ENCODE results near the gene AZU1.

The AZU1 gene, protein sequence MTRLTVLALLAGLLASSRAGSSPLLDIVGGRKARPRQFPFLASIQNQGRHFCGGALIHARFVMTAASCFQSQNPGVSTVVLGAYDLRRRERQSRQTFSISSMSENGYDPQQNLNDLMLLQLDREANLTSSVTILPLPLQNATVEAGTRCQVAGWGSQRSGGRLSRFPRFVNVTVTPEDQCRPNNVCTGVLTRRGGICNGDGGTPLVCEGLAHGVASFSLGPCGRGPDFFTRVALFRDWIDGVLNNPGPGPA

DNA sequence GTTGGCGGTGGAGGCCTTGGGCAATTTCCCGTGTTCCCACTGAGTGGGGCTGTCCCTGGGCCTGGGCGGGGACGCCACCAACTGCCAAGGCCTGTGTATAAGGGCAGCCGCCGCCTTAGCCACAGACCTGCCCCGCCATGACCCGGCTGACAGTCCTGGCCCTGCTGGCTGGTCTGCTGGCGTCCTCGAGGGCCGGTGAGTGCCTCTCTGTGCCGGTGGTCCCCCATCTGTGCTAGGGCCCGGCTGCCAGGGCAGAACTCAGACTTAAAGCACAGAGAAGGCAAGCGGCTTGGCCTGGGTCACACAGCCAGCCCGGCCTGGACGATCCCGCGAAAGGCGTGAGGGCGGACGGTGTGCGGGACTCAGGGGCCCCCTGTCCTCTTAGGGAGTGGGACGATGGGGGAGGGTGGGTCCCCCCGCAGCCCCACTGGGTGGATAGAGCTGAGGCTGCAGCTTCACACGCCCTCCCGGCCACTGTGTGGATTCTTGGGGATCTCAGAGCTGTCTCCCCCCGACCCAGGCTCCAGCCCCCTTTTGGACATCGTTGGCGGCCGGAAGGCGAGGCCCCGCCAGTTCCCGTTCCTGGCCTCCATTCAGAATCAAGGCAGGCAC lies at the start of gene AZU1:
TSS of gene AZU1 (plus strand) at position 128 of the 612 bp plus-strand sequence. CDS start at position 138, 10 bp downstream.
- intact Hi-C loops (cut with DNase I) = no loop called here
- no peak for DNase-seq

DNA sequence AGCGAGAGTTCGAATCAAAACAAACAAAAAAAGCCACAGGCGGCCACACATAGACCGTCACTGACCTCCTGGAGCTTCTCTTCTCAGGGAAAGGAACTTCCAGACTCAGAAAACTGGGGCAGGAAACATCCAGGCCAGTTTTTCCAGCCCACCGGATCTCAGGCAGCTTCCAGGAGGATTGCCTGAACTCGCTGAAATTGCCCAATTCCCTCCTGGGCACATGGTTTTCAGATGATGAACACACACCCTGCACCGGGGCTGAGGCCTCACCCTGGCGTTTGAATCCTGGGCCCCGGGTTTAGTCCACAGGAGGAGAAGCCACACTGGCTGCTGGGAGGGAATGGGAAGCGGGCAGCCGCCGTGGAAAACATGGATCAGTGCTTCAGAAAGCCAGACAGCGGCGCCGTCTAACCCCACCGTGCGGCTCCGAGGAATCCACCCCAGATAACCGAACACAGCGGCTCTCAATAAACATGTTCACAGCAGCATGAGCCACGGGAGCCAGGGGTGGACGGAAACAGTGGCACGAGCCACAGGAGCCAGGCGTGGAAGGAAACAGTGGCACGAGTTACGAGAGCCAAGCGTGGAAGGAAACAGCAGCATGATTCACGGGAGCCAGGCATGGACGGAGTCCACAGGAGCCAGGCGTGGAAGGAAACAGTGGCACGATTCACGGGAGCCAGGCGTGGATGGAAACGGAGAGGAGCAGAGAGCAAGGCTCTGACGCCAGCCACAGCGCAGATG lies 48.6 kb upstream of the AZU1 start:
- intact Hi-C loops (cut with DNase I) = no loop called here
- no peak for DNase-seq

DNA sequence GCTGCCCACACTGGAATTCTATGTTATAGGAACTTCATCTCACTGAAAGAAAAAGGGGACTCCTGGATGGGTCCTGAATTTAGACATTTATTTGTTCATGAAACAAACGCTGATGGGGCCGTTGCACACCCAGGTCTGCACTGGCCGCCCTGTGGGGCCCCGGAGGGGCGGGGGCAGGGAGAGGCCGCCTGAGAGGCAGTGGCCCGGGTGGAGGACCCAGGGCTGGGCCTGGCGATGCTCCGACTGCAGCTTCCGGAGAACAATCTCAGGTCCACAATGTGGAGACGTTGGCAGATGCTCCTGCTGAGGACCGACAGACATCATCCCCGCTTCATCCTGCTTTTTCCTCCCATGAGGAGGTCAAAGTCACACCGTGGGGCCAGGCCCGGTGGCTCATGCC lies 46.7 kb upstream of the AZU1 start:
- no peak for DNase-seq
- intact Hi-C loops (cut with DNase I) = no loop called here

DNA sequence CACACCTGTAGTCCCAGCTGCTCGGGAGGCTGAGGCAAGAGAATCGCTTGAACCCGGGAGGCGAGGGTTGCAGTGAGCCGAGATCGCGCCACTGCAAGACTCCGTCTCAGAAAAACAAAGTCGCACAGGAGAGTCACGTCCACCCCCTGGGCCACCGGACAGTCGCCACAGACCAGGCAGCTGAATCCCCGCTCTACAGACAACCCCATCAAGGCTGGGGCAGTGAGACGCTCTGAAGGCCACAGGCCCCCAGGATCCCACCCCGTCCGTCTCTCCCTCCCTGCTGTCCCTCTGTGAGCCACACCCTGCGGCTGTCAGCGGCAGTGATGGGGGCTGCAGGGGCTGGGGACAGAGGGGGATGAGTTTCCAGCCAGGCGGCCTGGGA lies 45.8 kb upstream of the AZU1 start:
- intact Hi-C loops (cut with DNase I) = no loop called here
- no peak for DNase-seq

DNA sequence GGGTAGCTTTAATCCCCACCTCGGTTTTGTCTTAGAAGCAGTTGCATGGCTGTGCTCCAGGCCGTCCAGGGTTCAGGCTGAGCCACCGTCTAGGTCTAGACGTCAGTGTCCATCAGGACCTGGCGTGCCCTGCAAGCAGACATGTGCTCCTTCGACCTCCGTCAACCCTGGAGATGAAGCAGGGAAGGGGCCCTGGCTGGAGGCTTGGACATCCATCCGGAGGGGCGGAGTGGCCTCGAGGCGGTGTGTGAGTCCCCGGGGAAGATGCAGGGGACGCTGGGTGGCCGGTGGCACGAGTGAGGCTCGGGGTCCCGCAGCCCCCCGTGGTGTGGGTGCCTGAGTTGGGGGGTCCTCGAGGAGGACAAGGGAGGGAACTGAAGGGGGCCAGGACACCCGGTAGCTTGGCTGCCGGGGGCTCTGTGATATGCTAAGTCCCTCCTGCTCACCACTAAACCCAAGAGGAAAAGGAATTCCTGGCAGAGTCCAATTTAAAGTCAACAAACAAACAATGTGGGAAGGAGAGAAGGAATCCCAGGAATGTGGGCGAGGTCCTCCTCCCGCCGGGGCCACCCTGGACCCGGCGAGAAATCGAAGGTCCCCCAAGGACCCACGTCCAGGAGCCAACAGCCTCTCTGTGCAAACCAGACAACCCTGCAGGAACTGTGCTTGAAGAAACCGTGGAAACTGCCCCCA lies 45.3 kb upstream of the AZU1 start:
- no peak for DNase-seq
- intact Hi-C loops (cut with DNase I) = no loop called here

DNA sequence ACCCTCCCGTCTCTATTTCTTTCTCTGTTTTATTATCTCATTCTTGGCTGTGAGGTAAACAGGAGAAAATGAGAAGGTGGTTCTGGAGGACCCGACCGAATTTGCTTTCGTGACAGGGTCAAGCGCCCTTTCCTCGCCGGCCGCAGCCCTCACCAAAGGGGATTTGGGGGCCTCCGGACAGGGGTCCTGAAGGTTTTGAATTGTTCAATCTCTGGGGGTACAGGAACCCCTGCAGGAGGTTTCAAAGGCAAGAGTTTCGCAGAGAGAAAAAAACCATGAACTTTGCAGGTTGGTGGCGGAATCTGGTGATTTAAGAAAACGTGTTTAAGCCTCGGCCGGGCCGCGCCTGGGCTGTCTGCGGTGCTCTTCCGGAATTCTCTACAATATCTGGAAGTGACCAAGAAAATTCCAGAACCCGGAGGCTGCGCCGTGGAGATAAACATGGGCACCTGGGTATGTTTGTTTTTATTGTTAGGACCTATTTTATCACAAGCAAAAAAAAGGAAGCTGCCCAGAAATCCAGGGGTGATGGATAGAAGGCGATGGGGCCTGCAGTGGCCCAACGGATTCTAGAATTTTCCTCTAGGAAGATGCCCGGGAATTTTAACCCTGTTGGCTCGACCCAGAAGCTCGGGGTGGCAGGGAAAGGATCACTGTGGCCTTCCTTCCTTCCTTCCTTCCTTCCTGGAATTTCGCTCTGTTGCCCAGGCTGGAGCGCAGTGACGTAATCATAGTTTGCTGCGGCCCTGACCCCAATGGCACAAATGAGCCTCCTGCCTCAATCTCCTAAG lies 44.6 kb upstream of the AZU1 start:
- DNase-seq = no peak

DNA sequence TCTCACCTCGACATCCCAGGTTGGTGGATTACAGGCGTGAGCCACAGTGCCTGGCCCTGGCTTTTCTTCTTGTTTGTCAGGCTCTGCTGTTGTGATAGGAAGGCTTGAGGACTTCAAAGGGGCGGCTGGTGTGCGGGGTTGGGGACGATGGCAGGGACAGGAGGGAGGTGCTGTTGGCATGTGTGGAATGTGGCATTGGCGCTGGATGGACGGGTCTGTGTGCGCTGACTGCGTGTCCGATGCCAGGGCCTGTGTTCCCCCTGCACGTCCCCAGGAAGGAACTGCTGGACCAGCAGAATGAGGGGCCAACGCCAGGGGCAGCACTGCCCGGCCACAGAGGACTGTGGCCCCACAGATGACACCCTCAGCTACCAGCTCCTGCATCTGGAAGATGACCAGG lies 43.1 kb upstream of the AZU1 start:
- DNase-seq = no peak
- intact Hi-C loops (cut with DNase I) = no loop called here

More for the DNA sequence above, 44.6 kb upstream of the AZU1 start:
- intact Hi-C loops (cut with DNase I) = no loop called here

DNA sequence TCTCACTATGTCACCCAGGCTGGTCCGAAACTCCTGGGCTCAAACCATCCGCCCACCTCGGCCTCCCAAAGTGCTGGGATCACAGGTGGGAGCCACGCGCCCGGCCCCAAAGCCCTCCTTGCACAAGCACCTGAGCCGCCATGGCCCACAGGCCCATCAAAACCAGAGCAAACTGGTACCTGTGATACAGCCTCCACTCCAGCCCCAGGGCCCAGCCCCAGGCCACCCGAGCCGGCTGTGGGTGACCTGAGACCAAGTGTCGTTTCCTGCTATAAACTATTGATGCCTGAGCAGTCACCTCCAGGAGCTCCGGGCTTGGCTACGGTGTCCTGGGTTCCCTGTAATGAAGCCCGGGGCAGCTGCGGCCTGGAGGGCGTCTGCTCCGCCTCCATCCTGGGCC lies 40.1 kb upstream of the AZU1 start:
- no peak for DNase-seq
- intact Hi-C loops (cut with DNase I) = no loop called here

DNA sequence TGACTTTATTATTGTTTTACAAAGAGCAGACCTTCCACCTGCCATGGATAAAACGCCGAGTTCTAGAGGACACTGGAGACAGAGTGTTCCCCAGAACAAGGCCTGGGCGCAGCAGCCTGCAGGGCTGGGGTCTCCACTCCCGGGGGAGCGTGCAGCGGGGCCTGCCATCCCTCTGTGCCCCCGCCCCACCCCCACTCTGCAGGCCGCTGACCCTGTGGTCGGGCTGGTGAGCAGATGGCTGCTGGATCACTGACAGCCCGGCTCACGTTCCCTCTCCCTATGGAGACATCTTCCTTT lies 39.0 kb upstream of the AZU1 start:
- intact Hi-C loops (cut with DNase I) = no loop called here

DNA sequence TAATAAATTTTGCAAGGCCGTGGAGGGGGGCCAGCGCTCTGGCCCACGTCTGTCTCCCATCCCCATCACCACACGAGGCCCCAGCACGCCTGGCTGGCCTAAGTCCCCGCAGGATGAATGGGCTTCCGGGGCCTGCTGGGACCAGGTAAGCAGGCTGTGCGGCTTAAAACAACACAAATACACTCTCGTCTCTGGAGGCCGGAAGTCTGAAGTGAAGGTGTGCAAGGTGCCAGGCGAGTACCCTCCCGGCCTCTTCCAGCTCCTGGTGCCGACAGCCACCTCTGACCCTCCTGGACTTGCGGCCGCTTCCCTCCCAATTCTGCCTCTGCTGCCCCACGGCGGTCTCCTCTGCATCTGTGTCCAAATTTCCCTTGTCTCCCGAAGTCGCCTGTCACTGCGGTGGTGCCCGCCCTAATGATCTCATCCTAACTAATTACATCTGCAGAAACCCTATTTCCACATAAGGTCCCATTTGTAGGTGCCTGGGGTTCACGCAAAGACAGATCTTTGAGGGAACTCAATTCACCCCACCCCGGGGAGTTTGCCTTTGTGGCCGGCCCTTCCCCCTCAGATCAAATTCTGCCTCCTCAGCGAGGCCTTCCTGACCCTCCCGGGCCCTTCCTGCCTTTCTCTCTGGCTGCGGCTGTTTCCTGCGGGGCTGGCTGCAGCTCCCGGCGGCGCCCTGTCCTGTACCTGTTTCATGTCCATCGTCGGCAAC lies 38.5 kb upstream of the AZU1 start:
- intact Hi-C loops (cut with DNase I) = no loop called here
- DNase-seq = no peak

More for the DNA sequence above, 39.0 kb upstream of the AZU1 start:
- DNase-seq = no peak

DNA sequence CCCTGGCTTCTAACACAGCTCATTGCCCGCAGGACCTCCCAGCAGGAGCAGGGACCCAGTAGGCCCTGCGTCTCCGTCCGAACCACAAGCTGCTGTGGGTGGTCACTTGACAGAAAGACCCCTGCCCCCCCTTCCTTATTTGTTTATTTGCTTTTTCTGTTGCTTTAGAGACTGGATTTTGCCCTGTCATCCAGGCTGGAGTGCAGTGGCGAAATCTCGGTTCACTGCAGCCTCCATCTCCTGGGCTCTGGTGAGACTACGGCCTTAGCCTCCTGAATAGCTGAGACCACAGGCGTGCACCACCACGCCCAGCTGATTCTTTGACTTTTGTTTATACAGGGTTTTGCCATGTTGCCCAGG lies 38.0 kb upstream of the AZU1 start:
- intact Hi-C loops (cut with DNase I) = loop anchor here (10.0 kb wide), 1 partner anchor 125 kb away; the partner anchor contains the start of gene RNF126
- DNase-seq = no peak

DNA sequence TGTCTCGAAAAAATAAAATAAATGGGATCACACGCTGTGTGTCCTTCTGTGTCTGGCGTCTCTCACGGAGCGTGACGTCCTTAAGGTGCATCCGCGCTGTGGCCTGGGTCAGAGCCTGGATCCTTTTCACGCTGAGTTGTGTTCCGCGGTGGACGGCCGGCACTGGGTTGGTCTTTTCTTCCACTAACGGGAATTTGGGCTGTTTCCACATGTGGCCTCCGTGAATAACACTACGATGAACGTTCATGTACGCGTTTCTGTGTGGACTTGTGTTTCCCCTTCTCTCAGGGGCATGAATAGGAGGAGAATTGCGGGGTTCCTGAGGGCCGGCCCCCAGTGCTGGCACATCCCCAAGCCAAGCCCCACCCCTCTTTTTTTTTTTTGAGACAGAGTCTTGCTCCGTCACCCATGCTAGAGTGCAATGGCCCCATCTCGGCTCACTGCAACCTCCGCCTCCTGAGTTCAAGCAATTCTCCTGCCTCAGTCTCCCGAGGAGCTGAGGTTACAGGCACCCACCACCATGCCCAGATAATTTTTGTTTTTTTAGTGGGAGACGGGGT lies 36.5 kb upstream of the AZU1 start:
- intact Hi-C loops (cut with DNase I) = loop anchor here (10.0 kb wide), 1 partner anchor 126 kb away; the partner anchor contains the start of gene RNF126
- no peak for DNase-seq

DNA sequence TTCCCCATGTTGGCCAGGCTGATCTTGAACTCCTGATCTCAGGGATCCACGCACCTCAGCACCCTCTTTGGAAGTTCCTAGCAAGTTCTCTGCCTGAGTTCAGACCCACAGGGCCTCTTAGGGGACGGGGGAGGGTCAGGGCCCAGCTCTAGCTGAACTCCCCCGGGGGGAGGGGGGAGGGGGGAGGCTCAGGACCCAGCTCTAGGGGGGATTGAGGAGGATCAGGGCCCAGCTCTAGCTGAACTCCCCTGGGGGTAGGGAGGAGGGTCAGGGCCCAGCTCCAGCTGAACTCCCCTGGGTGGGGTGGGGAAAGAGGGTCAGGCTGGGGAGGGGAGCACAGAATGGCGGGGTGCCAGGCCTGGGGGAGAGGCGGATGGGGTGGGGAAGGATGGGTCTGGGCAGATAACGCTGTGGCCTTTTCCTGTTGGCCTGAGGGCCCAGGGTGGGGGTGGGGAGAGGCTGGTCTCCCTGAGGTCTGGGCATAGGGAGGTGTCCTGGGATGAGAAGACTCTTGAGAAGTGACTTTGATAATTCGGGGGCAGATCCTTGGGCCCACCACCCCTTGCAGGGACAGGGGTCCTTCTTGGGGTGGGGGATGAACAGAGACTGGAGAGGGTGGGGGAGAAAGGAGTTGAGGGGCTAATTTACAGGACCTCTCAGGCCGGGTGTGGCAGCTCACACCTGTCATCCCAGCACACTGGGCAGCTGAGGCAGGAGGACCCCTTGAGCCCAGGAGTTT lies 35.9 kb upstream of the AZU1 start:
- no peak for DNase-seq
- intact Hi-C loops (cut with DNase I) = loop anchor here (10.0 kb wide), 1 partner anchor 127 kb away; the partner anchor contains the start of gene RNF126

DNA sequence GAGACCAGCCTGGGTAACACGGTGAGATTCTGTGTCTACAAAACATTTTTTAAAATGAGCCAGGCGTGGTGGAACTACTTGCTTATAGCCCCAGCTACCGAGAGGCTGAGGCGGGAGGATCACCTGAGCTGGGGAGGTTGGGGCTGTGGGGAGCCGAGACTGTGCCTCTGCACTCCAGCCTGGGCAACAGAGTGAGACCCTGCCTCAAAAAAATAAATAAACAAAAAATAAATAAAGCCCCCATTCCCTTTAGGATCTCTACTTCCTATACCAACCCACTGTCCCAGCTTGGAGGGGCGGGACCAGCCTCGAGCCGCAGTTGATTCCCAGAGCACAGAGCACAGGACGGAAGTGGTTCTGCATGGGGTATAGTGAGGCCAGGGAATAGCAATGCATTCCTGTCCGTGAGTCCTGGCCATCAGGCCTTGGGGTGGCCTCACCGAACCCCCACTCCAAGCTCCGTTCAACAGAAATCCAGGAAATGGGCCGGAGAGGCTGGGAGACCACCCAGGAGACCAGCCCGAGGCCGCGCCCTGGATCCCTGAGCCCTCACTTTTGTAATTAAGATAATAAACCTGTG lies 35.2 kb upstream of the AZU1 start:
- no peak for DNase-seq
- intact Hi-C loops (cut with DNase I) = loop anchor here (10.0 kb wide), 1 partner anchor 128 kb away; the partner anchor contains the start of gene RNF126

DNA sequence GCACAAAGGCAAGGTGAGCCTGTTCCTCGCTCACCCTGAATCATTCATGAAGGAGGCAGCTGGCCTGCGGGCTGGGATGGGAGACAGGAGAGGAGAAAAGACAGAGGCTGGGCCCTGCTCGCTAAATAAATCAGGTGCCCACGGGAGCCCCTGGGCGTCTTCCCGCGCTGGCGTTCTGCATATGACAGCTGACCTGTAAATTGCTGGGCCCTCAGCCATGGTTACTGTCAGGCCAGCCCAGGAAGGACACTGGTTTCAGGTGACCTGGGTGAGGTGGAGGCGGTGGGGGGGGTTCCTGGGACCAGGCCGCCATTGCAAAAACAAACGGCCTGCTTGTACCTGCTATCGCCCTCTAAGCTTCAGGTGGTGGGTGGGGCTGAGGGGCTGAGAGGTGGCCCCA lies 33.8 kb upstream of the AZU1 start:
- DNase-seq = no peak
- intact Hi-C loops (cut with DNase I) = loop anchor here (10.0 kb wide), 1 partner anchor 129 kb away; the partner anchor contains the start of gene RNF126

DNA sequence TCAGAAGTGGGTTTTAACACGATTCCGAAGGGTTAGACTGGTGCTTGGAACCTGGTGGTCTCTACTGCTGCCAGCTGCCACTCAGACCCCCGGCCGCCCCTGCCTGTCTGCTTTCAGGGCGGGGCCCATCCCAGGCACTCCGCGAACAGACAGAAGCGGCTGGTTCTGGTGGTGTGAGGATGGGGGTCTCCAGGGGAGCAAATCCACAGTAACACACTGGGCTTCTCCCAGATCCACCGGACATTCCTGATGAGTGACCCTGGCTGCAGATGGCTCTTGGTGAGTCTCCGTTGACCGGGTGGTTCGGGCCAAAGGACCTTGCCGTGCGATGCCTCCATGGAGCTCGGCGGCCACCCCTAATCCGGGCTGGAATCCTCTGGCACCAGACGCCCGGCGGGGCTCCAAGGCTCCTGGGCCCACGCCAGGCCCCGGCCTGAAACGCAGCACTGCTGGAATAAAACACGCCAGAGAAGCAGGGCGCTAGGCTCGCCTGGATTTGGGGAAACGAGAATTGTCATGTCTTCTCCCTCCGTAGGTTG lies 32.5 kb upstream of the AZU1 start:
- DNase-seq = peak in 7 of 42 donors; percentile 25 to 61 (median 45)
- intact Hi-C loops (cut with DNase I) = loop anchor here (5.0 to 10.0 kb wide), 2 partner anchors 97 to 130 kb away; partner anchors contain the start of genes MED16, RNF126 and RNU6-9
